Subcutaneous adipose tissue (tissue), 4 donors: ENCODE measurements around the gene COBL. TPM values are rescaled to one million over a fixed set of nuclear protein-coding genes. Genes with fewer than 3 reads are reported as not detected.

Experiments used
- CTCF ChIP-seq: fragments of 450-650 bp; IDR thresholded peaks from one replicate; pipeline ENCODE4 v1.5.1; 2016; ENCODE audit warnings: low read depth, mild to moderate bottlenecking, control low read depth, antibody characterized with exemption, moderate library complexity
- total RNA-seq, 4 donors: library from RNA; depleted of rRNA; stranded (reverse); fragments of >200 nt; gene quantifications; one replicate each; pipeline ENCODE4 v1.1.0, GENCODE V29; 2016

Gene COBL
- total RNA-seq, 4 donors from 2014 or later, result 0.51 to 1.8 (median 0.93) TPM

GRCh38 chr7:51309361-51310130, 7.1 kb downstream of the COBL start:
- TF ChIP-seq CTCF, result no peak

GRCh38 chr7:51308696-51309095, 7.9 kb downstream of the COBL start:
- no peak for TF ChIP-seq CTCF

DNA sequence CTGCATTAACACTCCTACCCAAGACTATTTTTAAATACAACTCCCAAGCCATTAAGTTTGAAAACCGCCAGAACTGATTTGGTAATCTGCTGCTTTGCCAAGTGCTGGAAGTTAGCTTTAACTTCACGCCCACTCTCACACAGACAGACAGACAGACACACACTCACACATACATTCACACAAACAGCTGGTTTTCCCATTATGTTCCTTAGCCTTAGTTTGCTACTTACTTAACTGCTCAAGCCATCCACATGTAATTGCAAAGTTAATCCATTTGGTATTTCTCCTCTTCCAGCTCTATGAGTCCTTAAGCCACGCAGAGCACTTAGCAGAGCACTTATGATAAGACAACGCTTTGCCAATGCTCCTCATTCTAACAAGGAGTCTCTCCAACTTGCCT, 8.3 kb downstream of the COBL start:
- TF ChIP-seq CTCF, result no peak

GRCh38 chr7:51307651-51308210, 8.9 kb downstream of the COBL start:
- no peak for TF ChIP-seq CTCF

DNA sequence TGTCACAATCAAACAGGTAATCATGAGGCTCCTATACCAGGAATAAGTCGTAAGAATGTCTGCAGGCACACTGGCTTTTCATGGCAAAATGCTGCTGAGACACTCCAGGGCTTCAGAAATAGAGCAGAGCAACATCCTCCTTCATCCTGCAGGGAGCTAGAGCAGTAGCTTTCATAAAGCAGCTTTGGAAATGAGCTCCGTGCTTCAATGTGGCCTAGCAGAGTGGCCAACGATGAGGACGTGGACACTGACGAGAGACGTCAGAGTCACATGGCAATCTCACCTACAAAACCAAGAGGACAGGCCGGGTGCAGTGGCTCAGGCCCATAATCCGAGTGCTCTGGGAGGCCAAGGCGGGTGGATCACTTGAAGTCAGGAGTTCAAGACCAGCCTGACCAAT, 9.8 kb downstream of the COBL start:
- no peak for TF ChIP-seq CTCF

DNA sequence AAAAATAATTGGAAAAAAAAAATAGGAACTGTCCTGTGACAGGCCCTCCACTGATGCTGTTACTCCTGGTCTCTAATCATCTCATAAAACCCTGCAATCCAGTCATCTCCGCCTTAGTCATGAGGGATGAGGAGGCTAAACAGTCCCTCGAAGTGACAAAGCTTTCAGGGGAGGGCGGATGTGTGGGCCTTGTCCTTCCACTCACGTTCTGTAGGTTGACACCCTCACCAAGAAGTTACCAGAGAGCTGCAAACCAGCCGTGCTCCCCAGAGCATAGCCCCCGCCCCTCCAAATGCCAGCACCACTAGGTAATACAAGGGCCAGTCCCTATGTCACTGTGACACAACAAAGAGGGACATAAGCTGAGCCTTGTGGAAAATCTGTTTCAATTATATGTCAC, 11.9 kb downstream of the COBL start:
- TF ChIP-seq CTCF, result no peak

DNA sequence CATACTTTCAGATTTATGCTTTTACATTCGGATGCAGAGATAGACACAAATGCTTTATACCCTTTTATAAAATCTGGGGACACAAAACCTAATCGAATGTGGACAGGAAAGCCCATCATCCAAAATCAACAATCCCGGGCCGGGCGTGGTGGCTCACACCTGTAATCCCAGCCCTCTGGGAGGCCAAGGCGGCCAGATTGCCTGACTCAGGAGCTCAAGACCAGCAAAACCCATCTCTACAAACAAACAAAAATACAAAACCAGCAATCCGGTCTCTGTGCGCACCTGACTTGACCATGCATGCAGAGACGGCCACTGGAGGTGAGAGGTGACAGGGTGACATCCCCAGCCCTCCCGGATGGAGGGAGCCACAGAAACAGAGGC, 13.5 kb downstream of the COBL start:
- TF ChIP-seq CTCF, result no peak
